Mucosa of descending colon (tissue), 3 donors: ENCODE data around the gene F8. TPM values are rescaled to one million over a fixed set of nuclear protein-coding genes. Genes with fewer than 3 reads are reported as not detected.
A peak's percentile ranks its signal among the peaks of the same experiment; 100 is the strongest.

Source experiments
- ATAC-seq: fragments of 200-7000 bp; cut with Tn5 transposase; one replicate; pipeline ENCODE4 v1.9.1; 2020; ENCODE audit warnings: mild to moderate bottlenecking, moderate library complexity
- DNase-seq, 3 donors: peaks; one replicate each; pipeline ENCODE4 v3.0.0-alpha.2; 2020
- H3K36me3 ChIP-seq: fragments of 200-600 bp; one replicate; pipeline ENCODE4 v1.8.0; 2021; ENCODE audit warnings: low read depth, mild to moderate bottlenecking
- H3K4me1 ChIP-seq: fragments of 200-600 bp; one replicate; pipeline ENCODE4 v1.8.0; 2021; ENCODE audit warnings: low read depth, mild to moderate bottlenecking
- H3K4me3 ChIP-seq: fragments of 200-600 bp; one replicate; pipeline ENCODE4 v1.8.0; 2021; ENCODE audit warnings: mild to moderate bottlenecking
- H3K9me3 ChIP-seq: fragments of 200-600 bp; one replicate; pipeline ENCODE4 v1.8.0; 2021; ENCODE audit warnings: mild to moderate bottlenecking
- intact Hi-C, 2 donors: fragments of 100-400 bp; cut with DNase I in 1 of 2; cut with micrococcal nuclease in 1 of 2; formaldehyde crosslinking; loops; one replicate each; pipeline versions ENCODE4 v1.11.0 to v1.11.1; 2022; cut with DNase I, micrococcal nuclease
- total RNA-seq, 3 donors: library from RNA; stranded (reverse); fragmentation: NEBNext Ultra II Directional in 2 of 3; extraction: Animal tissue kit (Norgen Biotek cat#: 25700) in 2 of 3; gene quantifications; one replicate each; pipeline versions ENCODE4 v1.2.1 to v1.2.4, GENCODE V29; 2021 to 2023
- TF ChIP-seq, protein P1 (sequence below): fragments of 200-600 bp; IDR thresholded peaks from one replicate; pipeline ENCODE4 v1.8.0; 2022; ENCODE audit warnings: antibody characterized with exemption, mild to moderate bottlenecking
- donor health status: DM: no; HTN: no; CAD: no; lungs with moderate emphysema.
- donor health status: DM: no; HTN: no; CAD: no.
- donor health status: DM: no; HTN: yes; CAD: no.

Gene F8
- total RNA-seq, 3 donors from 2014 or later, result 2.8 to 14.0 (median 5.4) TPM

DNA sequence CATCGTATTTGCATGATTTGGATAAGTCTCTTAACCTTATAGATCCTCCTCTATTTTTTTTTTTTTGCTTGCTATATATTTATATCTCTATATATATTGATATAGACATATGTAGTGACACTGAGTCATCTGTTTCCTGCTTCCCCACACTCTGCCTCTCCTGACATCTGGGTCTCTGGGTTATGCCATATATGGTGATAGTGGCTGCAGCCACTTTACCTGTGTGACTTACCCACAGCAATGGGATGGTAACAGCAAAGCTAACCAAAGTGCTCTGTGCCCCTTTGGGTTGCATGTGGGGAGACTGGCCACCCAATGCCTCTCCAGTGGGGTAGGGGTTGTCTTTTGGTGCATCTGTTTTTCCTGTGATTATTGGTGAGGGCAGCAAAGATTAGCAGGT lies 33.9 kb upstream of the F8 start:
- TF ChIP-seq, protein P1, sequence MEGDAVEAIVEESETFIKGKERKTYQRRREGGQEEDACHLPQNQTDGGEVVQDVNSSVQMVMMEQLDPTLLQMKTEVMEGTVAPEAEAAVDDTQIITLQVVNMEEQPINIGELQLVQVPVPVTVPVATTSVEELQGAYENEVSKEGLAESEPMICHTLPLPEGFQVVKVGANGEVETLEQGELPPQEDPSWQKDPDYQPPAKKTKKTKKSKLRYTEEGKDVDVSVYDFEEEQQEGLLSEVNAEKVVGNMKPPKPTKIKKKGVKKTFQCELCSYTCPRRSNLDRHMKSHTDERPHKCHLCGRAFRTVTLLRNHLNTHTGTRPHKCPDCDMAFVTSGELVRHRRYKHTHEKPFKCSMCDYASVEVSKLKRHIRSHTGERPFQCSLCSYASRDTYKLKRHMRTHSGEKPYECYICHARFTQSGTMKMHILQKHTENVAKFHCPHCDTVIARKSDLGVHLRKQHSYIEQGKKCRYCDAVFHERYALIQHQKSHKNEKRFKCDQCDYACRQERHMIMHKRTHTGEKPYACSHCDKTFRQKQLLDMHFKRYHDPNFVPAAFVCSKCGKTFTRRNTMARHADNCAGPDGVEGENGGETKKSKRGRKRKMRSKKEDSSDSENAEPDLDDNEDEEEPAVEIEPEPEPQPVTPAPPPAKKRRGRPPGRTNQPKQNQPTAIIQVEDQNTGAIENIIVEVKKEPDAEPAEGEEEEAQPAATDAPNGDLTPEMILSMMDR, result no peak
- intact Hi-C loops, result no loop called here
- Histone ChIP-seq H3K4me1 (no peaks in the 10 kb centered on the region), H3K9me3 (no peaks in the 10 kb centered on the region), H3K36me3 (no peaks in the 10 kb centered on the region), H3K4me3 (no peak overlapping the region)
- DNase-seq (no peak), ATAC-seq (no peak)

- no peaks in the 10 kb centered on the region for H3K36me3 ChIP-seq
- DNase-seq, result no peak
- no peaks in the 10 kb centered on the region for H3K4me1 ChIP-seq
- TF ChIP-seq, protein P1, result no peak
- intact Hi-C loops, result no loop called here
- H3K4me3 ChIP-seq, result no peak overlapping the region
- no peak for ATAC-seq
- H3K9me3 ChIP-seq, result no peaks in the 10 kb centered on the region
Observed at GRCh38 chrX:155055494-155055893, 33.0 kb upstream of the F8 start.

DNA sequence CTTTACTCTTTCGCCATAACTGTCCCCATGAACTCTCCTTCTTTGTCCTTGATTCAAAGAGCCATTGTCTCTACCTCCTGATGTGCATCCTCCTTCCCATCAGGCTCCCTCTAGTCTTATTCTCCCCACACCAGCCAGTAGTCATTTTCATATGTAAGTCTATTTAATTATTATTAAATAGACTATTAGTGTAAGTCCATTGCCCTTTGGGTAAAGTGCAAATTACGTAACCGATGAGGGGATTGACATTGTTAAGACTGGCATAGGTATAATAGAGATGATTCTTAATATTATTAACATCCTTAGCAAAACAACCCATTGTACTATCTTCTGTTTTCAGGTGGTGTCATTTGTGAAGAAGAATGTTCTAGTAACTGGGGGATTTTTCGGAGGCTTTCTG lies 31.7 kb upstream of the F8 start:
- DNase-seq (no peak), ATAC-seq (no peak)
- H3K9me3 ChIP-seq, result no peaks in the 10 kb centered on the region
- TF ChIP-seq, protein P1, result no peak
- no peaks in the 10 kb centered on the region for H3K36me3 ChIP-seq
- no peak overlapping the region for H3K4me3 ChIP-seq
- intact Hi-C loops, result no loop called here
- H3K4me1 ChIP-seq, result no peaks in the 10 kb centered on the region

DNA sequence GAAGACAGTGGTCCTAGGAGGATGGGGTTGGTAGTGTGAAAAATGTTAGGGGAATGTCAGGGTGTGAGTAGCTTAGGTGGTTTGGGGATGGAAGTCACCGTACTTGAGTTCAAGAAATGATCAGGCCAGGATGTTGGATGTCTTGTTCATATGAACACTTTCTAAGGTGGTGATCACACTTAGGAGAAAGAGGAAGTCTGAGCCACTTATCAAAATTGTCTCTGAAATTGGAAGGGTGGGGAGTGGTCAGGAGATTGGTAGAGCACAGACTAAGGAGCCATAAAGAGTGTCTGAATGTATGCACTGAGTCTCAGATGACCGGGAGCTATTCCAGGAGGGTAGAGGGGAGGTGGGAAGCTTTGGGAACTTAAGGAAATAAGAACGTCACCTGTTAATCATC lies 31.1 kb upstream of the F8 start:
- Histone ChIP-seq H3K36me3 (no peaks in the 10 kb centered on the region), H3K4me3 (no peak overlapping the region), H3K9me3 (no peaks in the 10 kb centered on the region), H3K4me1 (no peaks in the 10 kb centered on the region)
- ATAC-seq, result no peak
- intact Hi-C loops, result no loop called here
- DNase-seq, result no peak
- TF ChIP-seq, protein P1, result no peak

DNA sequence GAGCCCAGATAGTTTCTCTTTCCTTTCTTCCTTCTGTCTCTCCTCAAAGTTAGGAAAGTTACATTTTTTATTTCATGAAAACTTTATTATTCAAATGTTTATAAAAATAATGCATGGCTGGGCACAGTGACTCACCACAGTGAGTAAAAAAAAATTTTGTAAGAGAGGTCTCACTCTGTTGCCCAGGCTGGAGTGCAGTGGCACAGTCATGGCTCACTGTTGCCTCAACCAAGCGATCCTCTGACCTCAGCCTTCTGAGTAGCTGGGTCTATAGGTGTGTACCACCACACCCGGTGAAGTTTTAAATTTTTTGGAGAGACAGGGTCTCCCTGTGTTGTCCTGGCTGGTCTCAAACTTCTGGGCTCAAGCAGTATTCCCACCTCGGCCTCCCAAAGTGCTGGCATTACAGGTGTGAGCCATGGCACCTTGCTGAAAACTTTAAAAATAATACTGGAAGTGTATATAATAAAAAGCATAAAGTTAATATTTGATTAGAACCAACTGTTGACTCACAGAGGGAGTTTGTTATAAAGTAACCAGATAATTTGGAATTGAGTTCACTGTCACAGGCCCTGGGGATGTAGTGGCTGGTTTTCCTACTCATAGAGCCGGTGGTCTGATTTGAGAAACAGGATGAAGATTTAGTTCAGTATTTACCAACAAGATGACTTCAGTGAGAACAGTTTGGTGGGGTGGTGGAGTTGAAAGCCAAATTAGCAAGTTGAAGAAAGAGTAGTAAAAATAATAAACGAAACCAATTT lies 30.4 kb upstream of the F8 start:
- ATAC-seq, result peak; percentile 30
- DNase-seq, result no peak
- Histone ChIP-seq H3K9me3 (no peaks in the 10 kb centered on the region), H3K4me3 (no peak overlapping the region), H3K36me3 (no peaks in the 10 kb centered on the region), H3K4me1 (no peaks in the 10 kb centered on the region)
- TF ChIP-seq, protein P1, result no peak
- intact Hi-C loops, result no loop called here
